ENCODE results near the gene RHBDL3.
"Not testable (repeated sequence)": the region's sequence is repeated elsewhere in the genome, so short reads cannot be mapped to it uniquely, and the experiment has no call there.

Gene RHBDL3

DNA sequence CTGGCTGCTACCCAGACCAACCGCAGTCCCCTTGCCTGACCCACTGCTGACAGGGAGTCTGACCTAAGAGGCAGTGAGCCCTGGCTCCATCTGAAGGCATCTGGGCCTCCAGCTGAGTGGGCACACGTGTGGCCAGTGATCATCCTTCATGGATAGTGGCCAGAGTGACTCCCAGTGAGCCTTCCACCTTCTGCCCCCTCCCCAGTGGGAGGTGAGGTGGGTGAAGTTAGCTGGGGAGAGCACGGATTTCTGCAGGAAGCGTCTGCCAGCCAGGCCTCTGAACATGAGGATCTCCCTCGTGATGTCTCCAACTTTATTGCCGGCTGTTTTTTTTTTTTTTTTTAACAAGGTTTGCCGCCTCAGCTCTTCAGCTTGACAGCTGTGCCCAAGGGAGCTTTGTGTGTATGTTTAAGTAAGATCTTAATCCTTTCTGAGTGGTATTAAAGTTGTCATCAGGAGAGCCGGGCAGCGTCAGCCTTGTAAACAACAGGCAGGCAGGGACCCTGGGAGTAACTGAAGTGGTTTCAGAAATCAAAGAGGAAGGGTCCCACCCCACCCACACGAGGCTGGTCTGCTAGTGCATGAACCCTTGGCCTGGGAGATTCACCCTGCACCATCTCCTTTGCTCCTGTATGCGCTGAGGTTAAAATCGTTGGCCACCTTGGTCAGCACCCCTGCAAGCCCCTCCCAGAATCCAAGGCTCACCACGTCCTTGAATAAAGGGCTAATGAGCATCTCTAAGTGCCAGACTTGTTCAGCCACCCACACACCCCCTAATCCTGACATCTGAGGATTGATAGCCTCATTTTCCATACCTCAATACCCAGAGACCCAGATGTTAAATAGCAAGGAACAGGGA is 33.3 kb downstream of the RHBDL3 start:
- Histone ChIP-seq H3K4me3 (ENCODE audit: low read depth, low read length) (no peak overlapping the region), H3K9ac (ENCODE audit: low read depth, low read length) (peak overlapping the region; percentile 5), H3K9me3 (ENCODE audit: control insufficient read depth, insufficient read depth, low read length) (no peaks in the 10 kb centered on the region), H3K27me3 (ENCODE audit: control insufficient read depth, insufficient read depth, low read length) (no peaks in the 10 kb centered on the region), H3K4me1 (ENCODE audit: control insufficient read depth, insufficient read depth, low read length) (peaks cover 14% of the 10 kb centered on the region), H3K36me3 (ENCODE audit: control insufficient read depth, insufficient read depth, low read length) (peaks cover 6% of the 10 kb centered on the region)

- H3K36me3 ChIP-seq (ENCODE audit: control insufficient read depth, insufficient read depth, low read length), result peaks cover 6% of the 10 kb centered on the region
- no peaks in the 10 kb centered on the region for H3K9me3 ChIP-seq (ENCODE audit: control insufficient read depth, insufficient read depth, low read length)
- H3K4me3 ChIP-seq (ENCODE audit: low read depth, low read length), result no peak overlapping the region
- H3K9ac ChIP-seq (ENCODE audit: low read depth, low read length), result no peak overlapping the region
- H3K4me1 ChIP-seq (ENCODE audit: control insufficient read depth, insufficient read depth, low read length), result peaks cover 21% of the 10 kb centered on the region
- no peaks in the 10 kb centered on the region for H3K27me3 ChIP-seq (ENCODE audit: control insufficient read depth, insufficient read depth, low read length)
Measured at GRCh38 chr17:32299580-32300164, 34.0 kb downstream of the RHBDL3 start.

DNA sequence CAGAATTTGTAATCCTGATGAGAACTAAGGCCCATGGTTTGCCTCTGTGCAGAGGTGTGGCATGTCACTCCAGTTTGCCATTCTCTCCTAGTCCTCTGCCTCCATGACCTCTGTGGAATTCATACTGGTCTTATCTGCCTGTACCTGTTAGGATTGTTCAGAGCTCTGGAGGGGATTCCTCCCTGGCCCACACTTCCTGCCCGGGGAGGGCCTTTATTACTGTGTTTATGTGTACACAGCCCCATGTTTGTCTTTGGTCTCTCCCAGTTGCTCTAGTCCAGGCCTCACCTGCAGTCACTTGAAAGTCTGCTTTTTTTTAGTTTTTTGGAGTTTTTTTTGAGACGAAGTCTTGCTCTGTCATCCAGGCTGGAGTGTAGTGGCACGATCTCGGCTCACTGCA is 36.4 kb downstream of the RHBDL3 start:
- Histone ChIP-seq H3K4me1 (ENCODE audit: control insufficient read depth, insufficient read depth, low read length) (peaks cover 23% of the 10 kb centered on the region), H3K9ac (ENCODE audit: low read depth, low read length) (no peak overlapping the region), H3K27me3 (ENCODE audit: control insufficient read depth, insufficient read depth, low read length) (no peaks in the 10 kb centered on the region), H3K36me3 (ENCODE audit: control insufficient read depth, insufficient read depth, low read length) (peaks cover 6% of the 10 kb centered on the region), H3K9me3 (ENCODE audit: control insufficient read depth, insufficient read depth, low read length) (no peaks in the 10 kb centered on the region), H3K4me3 (ENCODE audit: low read depth, low read length) (no peak overlapping the region)

DNA sequence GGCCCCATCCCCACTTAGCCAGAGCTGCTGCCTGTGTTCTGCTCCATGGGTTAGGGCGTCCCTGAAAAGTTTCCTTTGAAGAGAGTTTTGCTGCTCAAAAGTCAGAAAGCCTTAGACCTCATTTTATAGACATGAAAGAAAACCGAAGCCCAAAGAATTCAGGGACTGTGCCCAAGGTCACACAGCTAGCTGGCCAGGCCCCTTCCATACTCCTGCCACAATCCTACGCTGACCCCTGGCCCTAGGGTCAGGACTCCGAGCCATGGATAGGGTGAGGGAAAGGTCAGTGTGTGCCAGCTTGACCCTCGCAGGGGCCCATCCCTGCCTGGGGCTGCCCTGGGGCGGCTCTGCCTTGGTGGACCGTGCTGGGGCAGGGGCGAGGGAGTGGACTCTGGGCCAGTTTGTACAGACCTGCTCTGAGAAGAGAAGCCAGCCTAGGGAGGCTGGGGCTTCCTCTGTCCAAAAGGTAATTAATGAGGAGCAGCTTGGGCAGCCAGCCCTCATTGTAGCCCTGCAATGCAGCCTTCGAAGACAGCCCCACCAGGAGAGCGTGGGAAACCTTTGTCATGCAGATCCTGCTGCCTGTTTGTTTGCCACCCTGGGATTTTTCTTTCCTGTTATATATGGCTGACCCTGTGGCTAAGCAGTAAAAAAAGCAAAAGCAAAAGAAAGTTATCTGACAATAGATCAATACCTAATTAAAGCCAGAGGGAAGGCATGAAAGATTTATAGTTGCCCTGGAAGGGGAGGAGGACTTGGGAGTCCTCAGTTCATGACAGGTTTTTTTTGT is 37.4 kb downstream of the RHBDL3 start:
- H3K4me1 ChIP-seq (ENCODE audit: control insufficient read depth, insufficient read depth, low read length), result peaks cover 23% of the 10 kb centered on the region
- H3K27me3 ChIP-seq (ENCODE audit: control insufficient read depth, insufficient read depth, low read length), result no peaks in the 10 kb centered on the region
- peaks cover 4% of the 10 kb centered on the region for H3K36me3 ChIP-seq (ENCODE audit: control insufficient read depth, insufficient read depth, low read length)
- no peak overlapping the region for H3K4me3 ChIP-seq (ENCODE audit: low read depth, low read length)
- no peaks in the 10 kb centered on the region for H3K9me3 ChIP-seq (ENCODE audit: control insufficient read depth, insufficient read depth, low read length)
- peak overlapping the region; percentile 76 for H3K9ac ChIP-seq (ENCODE audit: low read depth, low read length)

DNA sequence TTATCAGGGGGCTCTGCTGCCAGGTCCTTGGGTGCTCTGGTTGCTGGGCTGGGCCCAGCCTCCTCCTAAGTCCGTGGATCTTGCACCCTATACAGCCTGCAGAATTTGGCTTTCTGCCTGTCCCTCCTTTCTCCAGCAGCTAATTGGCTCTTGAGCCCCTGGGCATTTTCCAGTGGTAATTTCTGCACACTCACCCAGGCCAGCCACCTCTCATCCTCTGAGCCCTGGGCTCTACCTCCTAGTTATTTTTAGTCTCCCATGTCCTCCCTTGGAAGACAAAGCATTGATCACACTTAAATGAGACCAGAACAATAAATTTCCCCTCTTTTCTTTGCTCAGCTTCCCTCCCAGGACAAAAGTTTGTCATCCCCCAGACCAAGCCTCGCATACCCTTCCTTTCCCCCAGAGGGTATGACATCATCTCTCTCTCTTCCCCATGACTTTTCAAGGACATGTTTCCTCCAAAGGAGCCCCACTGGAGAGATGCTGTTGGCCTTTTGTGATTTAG is 38.2 kb downstream of the RHBDL3 start:
- Histone ChIP-seq H3K9me3 (ENCODE audit: control insufficient read depth, insufficient read depth, low read length) (no peaks in the 10 kb centered on the region), H3K4me1 (ENCODE audit: control insufficient read depth, insufficient read depth, low read length) (peaks cover 23% of the 10 kb centered on the region), H3K4me3 (ENCODE audit: low read depth, low read length) (no peak overlapping the region), H3K36me3 (ENCODE audit: control insufficient read depth, insufficient read depth, low read length) (no peaks in the 10 kb centered on the region), H3K9ac (ENCODE audit: low read depth, low read length) (no peak overlapping the region), H3K27me3 (ENCODE audit: control insufficient read depth, insufficient read depth, low read length) (no peaks in the 10 kb centered on the region)

DNA sequence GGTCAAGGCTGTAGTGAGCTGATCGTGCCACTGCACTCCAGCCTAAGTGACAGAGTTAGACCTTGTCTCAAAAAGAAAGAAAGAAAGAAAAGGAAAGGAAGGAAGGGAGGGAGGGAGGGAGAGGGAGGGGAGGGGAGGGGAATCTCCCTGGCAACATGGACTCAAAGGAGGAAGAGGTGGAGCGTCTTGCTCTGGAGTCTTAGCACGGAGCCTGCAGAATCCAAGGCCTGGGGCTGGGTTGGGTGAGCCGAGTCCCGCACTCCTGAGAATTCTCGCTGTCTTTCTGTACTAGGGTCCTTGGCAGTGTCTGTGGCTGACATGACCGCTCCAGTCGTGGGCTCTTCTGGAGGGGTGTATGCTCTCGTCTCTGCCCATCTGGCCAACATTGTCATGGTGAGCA is 39.4 kb downstream of the RHBDL3 start:
- no peak overlapping the region for H3K4me3 ChIP-seq (ENCODE audit: low read depth, low read length)
- H3K36me3 ChIP-seq (ENCODE audit: control insufficient read depth, insufficient read depth, low read length), result no peaks in the 10 kb centered on the region
- no peaks in the 10 kb centered on the region for H3K9me3 ChIP-seq (ENCODE audit: control insufficient read depth, insufficient read depth, low read length)
- H3K27me3 ChIP-seq (ENCODE audit: control insufficient read depth, insufficient read depth, low read length), result no peaks in the 10 kb centered on the region
- H3K4me1 ChIP-seq (ENCODE audit: control insufficient read depth, insufficient read depth, low read length), result peaks cover 23% of the 10 kb centered on the region
- H3K9ac ChIP-seq (ENCODE audit: low read depth, low read length), result no peak overlapping the region

DNA sequence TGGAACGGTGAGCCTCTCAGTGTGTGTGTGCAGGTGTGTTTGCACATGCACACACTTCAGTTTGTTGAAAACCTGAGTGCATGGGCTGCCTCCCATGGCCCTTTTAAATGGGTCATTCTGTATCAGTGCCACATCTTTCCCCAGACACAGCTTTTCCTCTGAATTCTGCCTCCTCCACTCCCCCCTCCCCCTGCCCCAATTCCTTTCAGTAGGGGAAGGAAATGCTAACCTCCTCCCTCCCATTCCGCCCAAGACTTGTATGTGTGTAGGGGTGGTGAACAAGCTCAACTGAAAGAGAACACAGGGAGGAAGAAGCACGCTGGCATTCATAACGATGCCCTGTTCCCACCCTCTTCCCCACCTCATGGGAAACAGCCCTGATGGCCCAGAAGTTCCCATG is 42.0 kb downstream of the RHBDL3 start:
- Histone ChIP-seq H3K4me3 (ENCODE audit: low read depth, low read length) (no peak overlapping the region), H3K4me1 (ENCODE audit: control insufficient read depth, insufficient read depth, low read length) (peaks cover 28% of the 10 kb centered on the region), H3K9me3 (ENCODE audit: control insufficient read depth, insufficient read depth, low read length) (no peaks in the 10 kb centered on the region), H3K27me3 (ENCODE audit: control insufficient read depth, insufficient read depth, low read length) (no peaks in the 10 kb centered on the region), H3K9ac (ENCODE audit: low read depth, low read length) (no peak overlapping the region), H3K36me3 (ENCODE audit: control insufficient read depth, insufficient read depth, low read length) (no peaks in the 10 kb centered on the region)

DNA sequence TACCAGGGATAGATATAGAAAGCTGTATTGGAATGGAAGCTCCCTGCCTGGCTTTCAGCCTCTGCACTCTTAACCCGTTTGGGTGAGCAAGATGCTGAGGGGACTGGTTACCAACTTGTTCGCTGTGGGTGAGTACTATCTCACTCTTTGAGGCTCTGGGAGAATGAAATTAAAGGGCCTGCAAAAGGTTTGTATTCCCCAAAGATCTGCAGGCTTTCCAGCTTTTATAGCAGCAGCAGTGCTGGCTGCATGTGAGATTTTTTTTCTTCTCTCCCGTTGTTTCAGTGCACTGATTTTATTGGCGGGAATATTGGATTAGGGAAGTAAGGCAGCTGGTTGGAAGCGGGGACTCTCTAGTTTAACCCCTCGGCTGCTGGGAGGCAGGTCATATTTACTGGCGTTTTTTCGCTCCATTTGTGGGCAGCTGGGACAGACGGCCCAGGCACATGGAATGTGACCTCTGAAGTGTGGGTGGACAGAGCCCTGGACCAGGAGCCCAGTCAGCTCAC is 45.5 kb downstream of the RHBDL3 start:
- Histone ChIP-seq H3K27me3 (ENCODE audit: control insufficient read depth, insufficient read depth, low read length) (no peaks in the 10 kb centered on the region), H3K9ac (ENCODE audit: low read depth, low read length) (no peak overlapping the region), H3K4me1 (ENCODE audit: control insufficient read depth, insufficient read depth, low read length) (peaks cover 7% of the 10 kb centered on the region), H3K9me3 (ENCODE audit: control insufficient read depth, insufficient read depth, low read length) (no peaks in the 10 kb centered on the region), H3K4me3 (ENCODE audit: low read depth, low read length) (peak overlapping the region; percentile 26), H3K36me3 (ENCODE audit: control insufficient read depth, insufficient read depth, low read length) (no peaks in the 10 kb centered on the region)

GRCh38 chr17:32314636-32315035 is 49.0 kb downstream of the RHBDL3 start:
- Histone ChIP-seq H3K4me1 (ENCODE audit: control insufficient read depth, insufficient read depth, low read length) (peaks cover 7% of the 10 kb centered on the region), H3K9me3 (ENCODE audit: control insufficient read depth, insufficient read depth, low read length) (no peaks in the 10 kb centered on the region), H3K27me3 (ENCODE audit: control insufficient read depth, insufficient read depth, low read length) (no peaks in the 10 kb centered on the region)

GRCh38 chr17:32315171-32315570 is 49.5 kb downstream of the RHBDL3 start:
- Histone ChIP-seq H3K4me1 (ENCODE audit: control insufficient read depth, insufficient read depth, low read length) (peaks cover 7% of the 10 kb centered on the region), H3K36me3 (ENCODE audit: control insufficient read depth, insufficient read depth, low read length) (no peaks in the 10 kb centered on the region), H3K27me3 (ENCODE audit: control insufficient read depth, insufficient read depth, low read length) (no peaks in the 10 kb centered on the region), H3K4me3 (ENCODE audit: low read depth, low read length) (no peak overlapping the region), H3K9me3 (ENCODE audit: control insufficient read depth, insufficient read depth, low read length) (no peaks in the 10 kb centered on the region), H3K9ac (ENCODE audit: low read depth, low read length) (no peak overlapping the region)

More at GRCh38 chr17:32314636-32315035, 49.0 kb downstream of the RHBDL3 start:
- no peak overlapping the region for H3K4me3 ChIP-seq (ENCODE audit: low read depth, low read length)
- no peaks in the 10 kb centered on the region for H3K36me3 ChIP-seq (ENCODE audit: control insufficient read depth, insufficient read depth, low read length)
- no peak overlapping the region for H3K9ac ChIP-seq (ENCODE audit: low read depth, low read length)

DNA sequence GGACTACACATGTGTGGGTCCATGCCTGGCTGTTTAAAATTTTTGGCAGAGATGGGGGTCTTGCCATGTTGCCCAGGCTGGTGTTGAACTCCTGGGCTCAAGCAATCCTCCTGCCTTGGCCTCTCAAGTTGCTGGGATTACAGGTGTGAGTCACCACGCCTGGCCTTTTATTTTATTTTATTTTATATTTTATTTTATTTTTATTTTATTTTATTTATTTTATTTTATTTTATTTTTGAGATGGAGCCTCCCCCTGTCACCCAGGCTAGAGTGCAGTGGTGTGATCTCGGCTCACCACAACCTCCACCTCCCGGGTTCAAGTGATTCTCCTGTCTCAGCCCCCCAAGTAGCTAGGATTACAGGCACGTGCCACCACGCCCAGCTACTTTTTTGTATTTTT is 51.0 kb downstream of the RHBDL3 start:
- H3K36me3 ChIP-seq (ENCODE audit: control insufficient read depth, insufficient read depth, low read length); H3K9ac ChIP-seq (ENCODE audit: low read depth, low read length); H3K27me3 ChIP-seq (ENCODE audit: control insufficient read depth, insufficient read depth, low read length); H3K4me3 ChIP-seq (ENCODE audit: low read depth, low read length); H3K4me1 ChIP-seq (ENCODE audit: control insufficient read depth, insufficient read depth, low read length); H3K9me3 ChIP-seq (ENCODE audit: control insufficient read depth, insufficient read depth, low read length): not testable (repeated sequence)
